Renal cortical epithelial cell (primary cell): ENCODE results near the gene ZNF189. TPM values are rescaled to one million over a fixed set of nuclear protein-coding genes. Genes with fewer than 3 reads are reported as not detected.

Source experiments
- DNase-seq: peaks from one replicate; pipeline ENCODE4 v3.0.0-alpha.2; 2011; ENCODE audit warnings: low read depth
- total RNA-seq: library from RNA; depleted of rRNA; stranded (reverse); fragments of >200 nt; gene quantifications from 2 replicates; pipeline ENCODE4 v1.2.3, GENCODE V29; 2014

ZNF189 gene
- total RNA-seq, 1 donor from 2014 or later: 36.3 TPM

DNA sequence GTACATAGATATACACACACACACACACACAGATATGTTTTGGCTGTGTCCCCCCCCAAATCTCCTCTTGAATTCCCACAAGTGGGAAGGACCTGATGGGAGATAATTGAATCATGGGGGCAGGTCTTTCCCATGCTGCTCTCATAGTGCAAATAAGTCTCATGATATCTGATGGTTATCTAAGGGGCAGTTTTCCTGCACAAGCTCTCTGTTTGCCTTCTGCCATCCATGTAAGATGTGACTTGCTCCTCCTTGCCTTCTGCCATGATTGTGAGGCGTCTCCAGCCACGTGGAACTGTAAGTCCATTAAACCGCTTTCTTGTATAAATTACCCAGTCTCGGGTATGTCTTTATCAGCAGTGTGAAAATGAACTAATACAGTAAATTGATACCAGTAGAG is 52.8 kb downstream of the ZNF189 start:
- no peak for DNase-seq

GRCh38 chr9:101453776-101454570 is 55.3 kb downstream of the ZNF189 start:
- DNase-seq: no peak

DNA sequence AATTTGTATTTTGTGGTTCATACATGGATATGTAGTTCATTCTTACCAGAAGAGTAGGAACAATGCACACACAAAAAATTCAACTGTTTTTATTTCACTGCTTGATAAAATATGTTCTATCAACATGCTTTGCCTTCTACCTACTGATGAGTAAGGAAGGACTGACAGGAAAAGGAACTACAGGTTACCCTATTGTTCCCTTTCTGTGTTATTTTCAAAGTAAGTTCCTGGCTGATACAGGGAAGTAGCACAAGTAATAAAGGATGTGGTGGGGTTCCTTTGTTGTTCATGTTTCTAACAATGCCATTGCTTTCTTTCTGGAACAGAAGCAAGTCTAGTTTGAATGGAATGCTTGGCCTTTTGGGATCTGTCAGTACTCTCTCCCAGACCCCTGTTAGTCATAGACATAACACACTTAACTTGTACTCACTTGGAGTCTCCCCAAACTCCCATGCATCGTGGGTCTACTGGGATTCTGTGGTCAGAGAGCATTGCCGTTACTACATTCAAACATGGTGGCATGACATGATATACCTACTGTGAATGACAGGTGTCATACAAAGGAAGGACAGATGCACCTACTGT is 57.1 kb downstream of the ZNF189 start:
- no peak for DNase-seq

GRCh38 chr9:101457003-101457402 is 58.4 kb downstream of the ZNF189 start:
- DNase-seq: no peak

DNA sequence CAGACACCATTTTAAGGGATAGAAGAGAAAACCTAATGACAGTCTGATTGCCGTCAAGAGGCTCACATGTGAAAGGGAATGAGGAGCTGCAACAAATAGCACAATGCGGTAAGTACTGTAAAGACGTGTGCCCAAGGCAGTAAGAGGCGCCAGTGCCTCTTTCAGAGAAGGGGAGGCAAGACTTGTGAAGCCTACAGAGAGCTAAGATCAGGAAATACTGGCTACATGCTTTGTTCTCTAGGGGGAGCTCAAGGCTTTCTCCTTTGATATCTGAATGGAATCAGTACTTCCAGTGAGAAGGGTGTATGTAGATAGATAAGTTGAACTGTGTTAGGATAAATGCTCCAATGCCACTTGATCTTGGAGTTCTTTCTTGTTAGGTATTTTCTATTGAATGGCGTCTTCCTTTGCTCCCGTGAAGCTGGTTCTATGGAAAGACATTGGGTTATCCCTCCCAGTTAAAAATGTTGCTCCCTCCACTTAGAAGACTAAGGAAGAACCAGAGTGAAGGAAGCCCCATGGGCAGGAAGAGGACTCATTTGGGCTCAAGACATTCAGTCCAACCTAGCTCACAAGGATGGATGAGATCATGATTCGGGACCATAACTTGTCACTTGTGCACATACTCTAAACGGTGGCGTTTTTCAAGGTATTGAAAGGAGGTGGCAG is 60.4 kb downstream of the ZNF189 start:
- DNase-seq: peak; percentile 81

Other genes starting within 250 kb of the ZNF189 start
- 0.94 and 1.6 TPM in 2 replicates for gene BAAT, start 13.8 kb upstream of the ZNF189 start, total RNA-seq
- gene MRPL50, start 233 bp upstream of the ZNF189 start, total RNA-seq: 18.4 and 21.1 TPM in 2 replicates
- not detected in 2 replicates for gene ALDOB, start 36.9 kb downstream of the ZNF189 start, total RNA-seq
- gene RNF20, start 135.0 kb downstream of the ZNF189 start, total RNA-seq: 19.4 and 47.3 TPM in 2 replicates
- gene PPP3R2, start 196.1 kb downstream of the ZNF189 start, total RNA-seq: not detected in 2 replicates